Measurements from ENCODE around the gene PPP4C. TPM values are rescaled to one million over a fixed set of nuclear protein-coding genes. Genes with fewer than 3 reads are reported as not detected.

The PPP4C gene
- total and polyA plus RNA-seq, 7 experiments from 2014 or later, result 68.4 to 176 (median 104) TPM

DNA sequence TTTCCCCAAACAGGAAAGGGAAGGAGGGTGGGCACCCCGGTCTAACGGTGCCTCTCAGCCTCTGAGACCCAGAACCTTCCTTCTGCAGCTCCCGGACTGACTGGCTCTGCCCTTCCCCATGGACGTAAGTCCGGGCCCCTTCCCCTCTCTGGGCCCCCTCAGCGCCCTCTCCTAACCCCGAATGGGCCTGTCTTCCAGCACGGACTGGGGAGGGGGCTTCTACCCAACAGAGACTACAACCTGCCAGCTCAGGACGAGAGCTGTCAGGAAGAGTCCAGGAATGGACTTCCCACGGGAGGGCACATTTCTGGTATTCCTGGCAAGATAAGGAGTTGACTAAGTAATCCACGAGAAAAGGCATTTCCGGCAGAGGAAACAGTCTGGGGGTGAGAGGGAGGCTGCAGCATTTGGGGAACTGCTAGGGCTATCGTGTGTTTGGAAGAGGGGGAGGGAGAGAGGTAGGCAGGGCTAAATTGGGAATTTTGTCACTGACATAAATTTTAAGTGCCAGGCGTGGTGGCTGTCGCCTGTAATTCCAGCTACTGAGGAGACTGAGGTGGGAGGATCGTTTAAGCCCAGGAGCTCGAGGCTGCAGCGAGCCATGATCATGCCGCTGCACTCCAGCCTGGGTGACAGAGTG is 22.3 kb upstream of the PPP4C start:
- POLR2A ChIA-PET, result interaction anchor here (0.6 to 7.7 kb wide), 5 partner anchors 9 to 374 kb away, joined by 3 to 48 read pairs (median 4); partner anchors contain the start of gene ALDOA
- Mint-ChIP-seq H3K4me3 (peak overlapping the region; percentile 40 to 89 (median 82)), H3K4me1 (peaks cover 6 to 35% (median 24%) of the 10 kb centered on the region in 7 donors), H3K27ac (peak overlapping the region in 4 of 9 donors; percentile 21 to 77 (median 69)), H3K27me3 (no peaks in the 10 kb centered on the region), H3K9me3 (peaks cover 0 to 1% (median 0%) of the 10 kb centered on the region in 11 donors), H3K36me3 (no peaks in the 10 kb centered on the region)
- H3K4me3 ChIP-seq (ENCODE audit: low read length), result peak overlapping the region; percentile 51
- ATAC-seq, result no peak
- peaks cover 4 to 5% of the 10 kb centered on the region in 2 donors for H3K4me1 ChIP-seq (ENCODE audit: control insufficient read depth in 2 of 2, insufficient read depth in 2 of 2, low read length in 2 of 2)
- peak overlapping the region; percentile 51 for H3K27ac ChIP-seq (ENCODE audit: low read depth, low read length)
- intact Hi-C loops (cut with micrococcal nuclease), result loop anchor here (1.0 to 5.0 kb wide), 4 partner anchors 11 to 190 kb away; partner anchors contain the start of genes ALDOA (in 1 of the 2), CDIPT (in 1 of the 2) and TBX6 (in 1 of the 2)
- CTCF ChIA-PET, result no interaction called here
- no peaks in the 10 kb centered on the region for H3K36me3 ChIP-seq (ENCODE audit: control insufficient read depth in 2 of 3, insufficient read depth in 3 of 3, low read length in 3 of 3)
- H3K9me3 ChIP-seq (ENCODE audit: control insufficient read depth in 2 of 3, low read length in 3 of 3), result no peaks in the 10 kb centered on the region
- no peak for DNase-seq
- no peaks in the 10 kb centered on the region for H3K27me3 ChIP-seq (ENCODE audit: control insufficient read depth in 2 of 2, insufficient read depth in 2 of 2, low read length in 2 of 2)

DNA sequence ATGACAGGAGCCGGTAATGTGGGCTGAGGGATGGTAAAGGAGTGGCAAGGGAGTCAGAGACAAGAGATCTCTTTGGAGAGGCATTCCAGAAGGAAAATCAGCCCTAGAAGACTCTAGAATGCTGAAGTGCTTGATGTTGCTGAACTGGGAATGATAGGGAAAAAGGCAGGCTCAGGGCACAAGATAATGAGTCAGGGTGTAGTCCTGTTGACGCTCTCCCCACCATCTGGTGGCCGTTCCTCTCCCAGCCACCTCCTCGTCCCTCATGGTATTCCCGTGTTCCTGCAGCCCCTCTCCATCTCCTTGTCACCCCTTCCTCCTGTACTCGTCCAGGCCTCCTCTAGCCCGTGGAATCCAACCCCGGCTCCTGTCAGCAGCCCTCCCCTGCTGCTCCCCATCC is 21.3 kb upstream of the PPP4C start:
- Mint-ChIP-seq H3K4me1 (peaks cover 6 to 35% (median 24%) of the 10 kb centered on the region in 7 donors), H3K27ac (peak overlapping the region in 4 of 9 donors; percentile 57 to 76 (median 64)), H3K9me3 (peaks cover 0 to 1% (median 0%) of the 10 kb centered on the region in 11 donors), H3K27me3 (no peaks in the 10 kb centered on the region), H3K36me3 (no peaks in the 10 kb centered on the region), H3K4me3 (peak overlapping the region in 8 of 10 donors; percentile 19 to 88 (median 68))
- ChIA-PET POLR2A (interaction anchor here (0.8 to 7.7 kb wide), 4 partner anchors 9 to 53 kb away, joined by 3 to 48 read pairs (median 6); partner anchors contain the start of genes ALDOA and YPEL3), CTCF (interaction anchor here (1.9 kb wide), 1 partner anchor 11 kb away, joined by 5 read pairs; the partner anchor contains the start of gene ALDOA)
- H3K4me1 ChIP-seq (ENCODE audit: control insufficient read depth in 2 of 2, insufficient read depth in 2 of 2, low read length in 2 of 2), result peaks cover 4 to 5% of the 10 kb centered on the region in 2 donors
- no peak overlapping the region for H3K4me3 ChIP-seq (ENCODE audit: low read length)
- no peaks in the 10 kb centered on the region for H3K36me3 ChIP-seq (ENCODE audit: control insufficient read depth in 2 of 3, insufficient read depth in 3 of 3, low read length in 3 of 3)
- no peaks in the 10 kb centered on the region for H3K27me3 ChIP-seq (ENCODE audit: control insufficient read depth in 2 of 2, insufficient read depth in 2 of 2, low read length in 2 of 2)
- intact Hi-C loops (cut with micrococcal nuclease), result loop anchor here in 1 of 2 donors (5.0 kb wide), 1 partner anchor 38 kb away; the partner anchor contains the start of gene TBX6
- no peak overlapping the region for H3K27ac ChIP-seq (ENCODE audit: low read depth, low read length)
- H3K9me3 ChIP-seq (ENCODE audit: control insufficient read depth in 2 of 3, low read length in 3 of 3), result no peaks in the 10 kb centered on the region
- no peak for DNase-seq
- ATAC-seq, result no peak

DNA sequence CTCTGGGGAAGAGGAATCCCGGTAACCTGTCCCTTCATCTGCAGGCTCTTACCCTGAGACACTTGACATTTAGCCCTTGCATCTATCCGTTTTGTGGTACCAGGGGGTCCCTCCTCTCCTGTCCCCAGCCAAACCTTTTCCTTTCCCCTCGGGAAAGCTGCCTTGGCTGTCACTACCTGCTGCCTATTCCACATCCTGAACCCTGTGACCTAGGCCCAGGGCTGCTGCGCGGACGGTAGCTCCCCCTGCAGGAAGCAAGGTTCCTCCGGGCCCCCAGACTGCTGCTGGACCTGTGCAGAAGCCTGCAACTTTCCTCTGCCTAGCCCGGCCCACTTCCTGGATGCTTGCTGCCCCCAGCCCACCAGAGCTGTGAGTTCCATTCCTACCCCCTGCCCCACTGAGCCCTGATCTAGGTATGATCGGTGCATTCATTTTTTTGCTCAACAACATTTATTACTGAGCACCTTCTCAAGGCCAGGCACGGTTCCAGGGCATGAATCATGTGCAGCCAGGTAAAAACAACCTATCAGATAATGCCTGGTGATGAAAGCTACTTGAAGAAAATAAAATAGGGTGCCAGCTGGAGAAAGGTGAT is 20.7 kb upstream of the PPP4C start:
- Histone ChIP-seq H3K36me3 (ENCODE audit: control insufficient read depth in 2 of 3, insufficient read depth in 3 of 3, low read length in 3 of 3) (no peaks in the 10 kb centered on the region), H3K27me3 (ENCODE audit: control insufficient read depth in 2 of 2, insufficient read depth in 2 of 2, low read length in 2 of 2) (no peaks in the 10 kb centered on the region), H3K4me3 (ENCODE audit: low read length) (no peak overlapping the region), H3K4me1 (ENCODE audit: control insufficient read depth in 2 of 2, insufficient read depth in 2 of 2, low read length in 2 of 2) (peaks cover 4 to 5% of the 10 kb centered on the region in 2 donors), H3K27ac (ENCODE audit: low read depth, low read length) (no peak overlapping the region), H3K9me3 (ENCODE audit: control insufficient read depth in 2 of 3, low read length in 3 of 3) (no peaks in the 10 kb centered on the region)
- ChIA-PET CTCF (interaction anchor here (0.6 to 1.9 kb wide), 8 partner anchors 10 to 1199 kb away, joined by 3 to 10 read pairs (median 4); partner anchors contain the start of genes ALDOA and TLCD3B), POLR2A (interaction anchor here (0.6 to 7.7 kb wide), 8 partner anchors 8 to 574 kb away, joined by 3 to 48 read pairs (median 3); partner anchors contain the start of genes ALDOA, CORO1A and YPEL3)
- H3K27ac Mint-ChIP-seq, result peak overlapping the region in 8 of 9 donors; percentile 16 to 82 (median 70)
- ATAC-seq (peak; percentile 75), DNase-seq (peak in 7 of 9 donors; percentile 31 to 63 (median 40))
- H3K4me3 Mint-ChIP-seq, result peak overlapping the region; percentile 11 to 88 (median 58)
- no peaks in the 10 kb centered on the region for H3K27me3 Mint-ChIP-seq
- peaks cover 6 to 35% (median 24%) of the 10 kb centered on the region in 7 donors for H3K4me1 Mint-ChIP-seq
- peaks cover 0 to 1% (median 0%) of the 10 kb centered on the region in 11 donors for H3K9me3 Mint-ChIP-seq
- no peaks in the 10 kb centered on the region for H3K36me3 Mint-ChIP-seq
- intact Hi-C loops (cut with micrococcal nuclease), result loop anchor here (1.0 to 5.0 kb wide), 2 partner anchors 13 to 37 kb away; partner anchors contain the start of gene TBX6 (in 1 of the 2)

GRCh38 chr16:30060346-30060745 is 15.4 kb upstream of the PPP4C start:
- ATAC-seq (no peak), DNase-seq (no peak)
- peak overlapping the region in 3 of 9 donors; percentile 31 to 72 (median 31) for H3K27ac Mint-ChIP-seq
- peaks cover 2 to 10% (median 8%) of the 10 kb centered on the region in 7 donors for H3K4me1 Mint-ChIP-seq
- Histone ChIP-seq H3K27ac (ENCODE audit: low read depth, low read length) (no peak overlapping the region), H3K27me3 (ENCODE audit: control insufficient read depth in 2 of 2, insufficient read depth in 2 of 2, low read length in 2 of 2) (no peaks in the 10 kb centered on the region), H3K9me3 (ENCODE audit: control insufficient read depth in 2 of 3, low read length in 3 of 3) (no peaks in the 10 kb centered on the region), H3K36me3 (ENCODE audit: control insufficient read depth in 2 of 3, insufficient read depth in 3 of 3, low read length in 3 of 3) (peaks cover 0 to 7% (median 0%) of the 10 kb centered on the region in 3 experiments), H3K4me1 (ENCODE audit: control insufficient read depth in 2 of 2, insufficient read depth in 2 of 2, low read length in 2 of 2) (peaks cover 0 to 8% of the 10 kb centered on the region in 2 donors), H3K4me3 (ENCODE audit: low read length) (no peak overlapping the region)
- intact Hi-C loops (cut with micrococcal nuclease), result loop anchor here in 1 of 2 donors (10.0 kb wide), 1 partner anchor 344 kb away; the partner anchor contains the start of gene ZNF771
- ChIA-PET CTCF (no interaction called here), POLR2A (interaction anchor here (1.0 kb wide), 1 partner anchor 659 kb away, joined by 4 read pairs; no protein-coding TSS in a partner anchor)
- H3K27me3 Mint-ChIP-seq, result no peaks in the 10 kb centered on the region
- H3K4me3 Mint-ChIP-seq, result peak overlapping the region in 1 of 10 donors; percentile 73
- H3K36me3 Mint-ChIP-seq, result peaks cover 0 to 1% (median 0%) of the 10 kb centered on the region in 5 donors
- H3K9me3 Mint-ChIP-seq, result no peaks in the 10 kb centered on the region

GRCh38 chr16:30060836-30061554 is 14.8 kb upstream of the PPP4C start:
- no peak overlapping the region for H3K4me3 Mint-ChIP-seq
- H3K9me3 Mint-ChIP-seq, result no peaks in the 10 kb centered on the region
- POLR2A ChIA-PET, result interaction anchor here (1.1 to 1.6 kb wide), 3 partner anchors 28 to 122 kb away, joined by 3 to 5 read pairs (median 3); partner anchors contain the start of gene CORO1A
- peak overlapping the region in 3 of 9 donors; percentile 31 to 72 (median 31) for H3K27ac Mint-ChIP-seq
- peaks cover 2 to 9% (median 7%) of the 10 kb centered on the region in 7 donors for H3K4me1 Mint-ChIP-seq
- H3K36me3 Mint-ChIP-seq, result peaks cover 0 to 1% (median 0%) of the 10 kb centered on the region in 5 donors
- H3K27me3 ChIP-seq (ENCODE audit: control insufficient read depth in 2 of 2, insufficient read depth in 2 of 2, low read length in 2 of 2), result no peaks in the 10 kb centered on the region
- CTCF ChIA-PET, result interaction anchor here (1.3 kb wide), 1 partner anchor 349 kb away, joined by 3 read pairs; no protein-coding TSS in a partner anchor
- H3K4me3 ChIP-seq (ENCODE audit: low read length), result no peak overlapping the region
- ATAC-seq (no peak), DNase-seq (no peak)
- H3K4me1 ChIP-seq (ENCODE audit: control insufficient read depth in 2 of 2, insufficient read depth in 2 of 2, low read length in 2 of 2), result peaks cover 0 to 8% of the 10 kb centered on the region in 2 donors
- H3K27ac ChIP-seq (ENCODE audit: low read depth, low read length), result no peak overlapping the region
- intact Hi-C loops (cut with micrococcal nuclease), result loop anchor here in 1 of 2 donors (10.0 kb wide), 1 partner anchor 344 kb away; the partner anchor contains the start of gene ZNF771
- peaks cover 0 to 12% (median 0%) of the 10 kb centered on the region in 3 experiments for H3K36me3 ChIP-seq (ENCODE audit: control insufficient read depth in 2 of 3, insufficient read depth in 3 of 3, low read length in 3 of 3)
- no peaks in the 10 kb centered on the region for H3K9me3 ChIP-seq (ENCODE audit: control insufficient read depth in 2 of 3, low read length in 3 of 3)
- H3K27me3 Mint-ChIP-seq, result no peaks in the 10 kb centered on the region
